Neural cell (in vitro differentiated cells): Measurements from ENCODE around the gene INTS11.

Experiments
- CTCF ChIP-seq: fragments of 450-650 bp; IDR thresholded peaks from 2 replicates; pipeline ENCODE4 v1.5.1; 2014; ENCODE audit warnings: antibody characterized with exemption, mild to moderate bottlenecking, moderate library complexity; ENCODE audit not compliant: poor library complexity, severe bottlenecking
- EP300 ChIP-seq: fragments of 450-650 bp; conservative IDR thresholded peaks from 2 replicates; pipeline ENCODE4 v1.6.1; 2014; ENCODE audit warnings: antibody characterized with exemption, mild to moderate bottlenecking, moderate library complexity; ENCODE audit not compliant: poor library complexity, severe bottlenecking
- EZH2 ChIP-seq: fragments of 200-600, 300-800 bp; shearing (Covaris generic), sonication (generic); IDR thresholded peaks from 2 replicates; pipeline ENCODE4 v1.6.1; 2014; ENCODE audit warnings: antibody characterized with exemption, low read length, borderline replicate concordance, mild to moderate bottlenecking; ENCODE audit not compliant: insufficient read depth, poor library complexity, severe bottlenecking
- POLR2AphosphoS5 ChIP-seq: IDR thresholded peaks from 2 replicates; pipeline ENCODE4 v1.6.1; 2012
- TAF1 ChIP-seq: IDR thresholded peaks from 2 replicates; pipeline ENCODE4 v1.6.1; 2012; ENCODE audit warnings: low read depth

GRCh38 chr1:1371746-1372711 lies 47.6 kb upstream of the INTS11 start:
- TF ChIP-seq CTCF: peak; percentile 79
- no peak for TF ChIP-seq EP300
- no peak for TF ChIP-seq TAF1
- no peak for TF ChIP-seq EZH2
- no peak for TF ChIP-seq POLR2AphosphoS5
